H1 (cell line): Measurements from ENCODE around the gene CACNA2D3. TPM values are rescaled to one million over a fixed set of nuclear protein-coding genes. Genes with fewer than 3 reads are reported as not detected.

Experiments
- CTCF ChIA-PET: fragments of 300-600 bp; sonication (Branson Sonifier 250); formaldehyde crosslinking; loops from one replicate; lab custom pipeline; 2021; ENCODE audit not compliant: partially characterized antibody; lab: Charles Lee
- POLR2A ChIA-PET: fragments of 300-600 bp; sonication (Branson Sonifier 250); formaldehyde crosslinking; loops from one replicate; lab custom pipeline; 2021; ENCODE audit warnings: inconsistent platforms; ENCODE audit not compliant: partially characterized antibody; lab: Charles Lee
- DNase-seq, 2 experiments: peaks; one replicate each; pipeline versions ENCODE4 v3.0.0 to v3.0.0-alpha.2; 2010 to 2022; ENCODE audit warnings: low spot score in 2 of 2, low read depth in 1 of 2, mixed read lengths in 1 of 2
- FAIRE-seq: peaks from 2 replicates; lab custom pipeline; 2011; peaks lifted over from hg19 to GRCh38; lab: Jason Lieb, UNC
- H2AFZ ChIP-seq: 2 replicates; pipeline ENCODE4 v1.8.1; 2012; ENCODE audit warnings: low read length, inconsistent platforms
- H2AK5ac ChIP-seq: 2 replicates; pipeline ENCODE4 v1.6.1; 2013; ENCODE audit warnings: low read depth, low read length
- H2BK120ac ChIP-seq: replicated peaks from 2 replicates; pipeline ENCODE3; 2013; ENCODE audit warnings: low read depth, low read length, inconsistent platforms
- H2BK12ac ChIP-seq: 2 replicates; pipeline ENCODE4 v1.6.1; 2013; ENCODE audit warnings: low read depth, low read length
- H2BK15ac ChIP-seq: 2 replicates; pipeline ENCODE4 v1.6.1; 2013; ENCODE audit warnings: low read length
- H2BK20ac ChIP-seq: 2 replicates; pipeline ENCODE4 v1.6.1; 2013; ENCODE audit warnings: low read length
- H2BK5ac ChIP-seq: 2 replicates; pipeline ENCODE4 v1.6.1; 2013; ENCODE audit warnings: low read depth, low read length
- H3K14ac ChIP-seq: 2 replicates; pipeline ENCODE4 v1.6.1; 2013; ENCODE audit warnings: inconsistent platforms; ENCODE audit not compliant: insufficient read length
- H3K18ac ChIP-seq: 2 replicates; pipeline ENCODE4 v1.6.1; 2013; ENCODE audit warnings: low read length; ENCODE audit errors: extremely low read depth
- H3K23ac ChIP-seq: 2 replicates; pipeline ENCODE4 v1.6.1; 2013; ENCODE audit warnings: inconsistent platforms; ENCODE audit not compliant: insufficient read length
- H3K23me2 ChIP-seq: 2 replicates; pipeline ENCODE4 v1.6.1; 2013; ENCODE audit warnings: low read depth, low read length
- H3K27ac ChIP-seq: 2 replicates; pipeline ENCODE4 v1.6.1; 2011; ENCODE audit warnings: low read depth, low read length, inconsistent platforms
- H3K27me3 ChIP-seq, 4 experiments: replicated peaks in 1 of 4; 1 replicate in 1 of 4; 2 replicates in 3 of 4; pipeline versions ENCODE4 v1.6.1 to v1.8.1; 2011 to 2013; ENCODE audit warnings: low read length in 3 of 4, mild to moderate bottlenecking in 3 of 4, inconsistent platforms in 2 of 4, mixed read lengths in 2 of 4, moderate library complexity in 1 of 4; ENCODE audit not compliant: control insufficient read depth in 3 of 4, insufficient read depth in 3 of 4; ENCODE audit errors: extremely low read depth in 1 of 4
- H3K36me3 ChIP-seq, 4 experiments: 2 replicates each; pipeline versions ENCODE4 v1.6.1 to v1.8.1; 2011 to 2013; ENCODE audit warnings: mild to moderate bottlenecking in 4 of 4, low read length in 3 of 4, moderate library complexity in 2 of 4, control low read depth in 1 of 4, inconsistent platforms in 1 of 4; ENCODE audit not compliant: insufficient read depth in 4 of 4, control insufficient read depth in 2 of 4
- H3K4ac ChIP-seq: replicated peaks from 2 replicates; pipeline ENCODE3; 2013; ENCODE audit warnings: low read length, low read depth, mixed read lengths, inconsistent platforms; ENCODE audit not compliant: insufficient read length
- H3K4me1 ChIP-seq, 4 experiments: replicated peaks in 1 of 4; 1 replicate in 1 of 4; 2 replicates in 3 of 4; pipeline versions ENCODE4 v1.6.1 to v1.8.1; 2011 to 2013; ENCODE audit warnings: low read length in 3 of 4, inconsistent platforms in 2 of 4, mixed read lengths in 1 of 4; ENCODE audit not compliant: insufficient read depth in 4 of 4, control insufficient read depth in 3 of 4
- H3K4me2 ChIP-seq, 2 experiments: 2 replicates each; pipeline versions ENCODE4 v1.6.1 to v1.8.1; 2011 to 2013; ENCODE audit warnings: low read depth in 2 of 2, low read length in 2 of 2, control low read depth in 1 of 2, inconsistent platforms in 1 of 2, mild to moderate bottlenecking in 1 of 2; ENCODE audit not compliant: insufficient read depth in 1 of 2
- H3K4me3 ChIP-seq, 4 experiments: fragments of 200-600, 300-600 bp in 1 of 4; sonication (generic), shearing (Covaris generic), sonication (Bioruptor Twin) in 1 of 4; 2 replicates each; pipeline versions ENCODE4 v1.5.1 to v1.8.1; 2011 to 2016; ENCODE audit warnings: low read length in 4 of 4, low read depth in 3 of 4, control low read depth in 2 of 4, inconsistent platforms in 2 of 4, mild to moderate bottlenecking in 2 of 4, mixed read lengths in 1 of 4, moderate library complexity in 1 of 4; ENCODE audit not compliant: insufficient read depth in 2 of 4; ENCODE audit errors: extremely low read depth in 1 of 4
- H3K56ac ChIP-seq: replicated peaks from 2 replicates; pipeline ENCODE3; 2013; ENCODE audit warnings: low read depth, mild to moderate bottlenecking, mixed read lengths, low read length, inconsistent platforms; ENCODE audit not compliant: insufficient read length
- H3K79me1 ChIP-seq: 2 replicates; pipeline ENCODE4 v1.6.1; 2013; ENCODE audit warnings: low read depth, low read length, control low read depth
- H3K79me2 ChIP-seq, 2 experiments: 2 replicates each; pipeline versions ENCODE4 v1.6.1 to v1.8.1; 2012 to 2013; ENCODE audit warnings: low read length in 2 of 2, mild to moderate bottlenecking in 2 of 2, inconsistent platforms in 1 of 2; ENCODE audit not compliant: insufficient read depth in 2 of 2, control insufficient read depth in 1 of 2
- H3K9ac ChIP-seq, 4 experiments: replicated peaks in 1 of 4; 1 replicate in 1 of 4; 2 replicates in 3 of 4; pipeline versions ENCODE4 v1.6.1 to v1.8.1; 2011 to 2013; ENCODE audit warnings: low read depth in 3 of 4, low read length in 3 of 4, control low read depth in 2 of 4, mild to moderate bottlenecking in 2 of 4, moderate library complexity in 2 of 4, inconsistent platforms in 1 of 4; ENCODE audit errors: extremely low read depth in 1 of 4
- H3K9me3 ChIP-seq, 2 experiments: 2 replicates each; pipeline versions ENCODE4 v1.6.1 to v1.8.1; 2012 to 2013; ENCODE audit warnings: mild to moderate bottlenecking in 2 of 2, moderate library complexity in 2 of 2, control low read depth in 1 of 2, inconsistent platforms in 1 of 2, low read depth in 1 of 2, low read length in 1 of 2, mixed read lengths in 1 of 2; ENCODE audit not compliant: insufficient read depth in 2 of 2
- H4K20me1 ChIP-seq, 2 experiments: replicated peaks in 1 of 2; 2 replicates each; pipeline versions ENCODE3 to v1.8.1; 2011 to 2013; ENCODE audit warnings: inconsistent platforms in 2 of 2, low read length in 2 of 2, mild to moderate bottlenecking in 1 of 2; ENCODE audit not compliant: insufficient read depth in 2 of 2, control insufficient read depth in 1 of 2
- H4K5ac ChIP-seq: 2 replicates; pipeline ENCODE4 v1.6.1; 2013; ENCODE audit warnings: low read length, low read depth, mixed read lengths, inconsistent platforms; ENCODE audit not compliant: insufficient read length
- H4K8ac ChIP-seq: 2 replicates; pipeline ENCODE4 v1.8.0; 2013; ENCODE audit warnings: mild to moderate bottlenecking, moderate library complexity, low read length, inconsistent platforms; ENCODE audit not compliant: insufficient read depth; ENCODE audit errors: extremely low read depth
- H4K91ac ChIP-seq: replicated peaks from 2 replicates; pipeline ENCODE3; 2013; ENCODE audit warnings: low read length, mixed read lengths, inconsistent platforms; ENCODE audit not compliant: insufficient read length
- CBX5 ChIP-seq: fragments of 300-800, 300-1000 bp; sonication (generic); IDR thresholded peaks from 2 replicates; pipeline ENCODE4 v1.7.1; 2016; ENCODE audit warnings: antibody characterized with exemption, low read length, low read depth
- CEBPB ChIP-seq: IDR thresholded peaks from 2 replicates; pipeline ENCODE4 v1.6.1; 2012; ENCODE audit warnings: low read depth, low read length
- CTBP2 ChIP-seq: IDR thresholded peaks from 2 replicates; pipeline ENCODE4 v1.7.0; 2011; ENCODE audit warnings: borderline replicate concordance, mild to moderate bottlenecking, moderate library complexity, mixed read lengths, low read length; ENCODE audit not compliant: insufficient read depth, insufficient read length
- KDM5A ChIP-seq: fragments of 200-600 bp; IDR thresholded peaks from 2 replicates; pipeline ENCODE4 v1.7.1; 2012; ENCODE audit warnings: mild to moderate bottlenecking, low read length, inconsistent platforms, mixed read lengths
- MAFK ChIP-seq: IDR thresholded peaks from 2 replicates; pipeline ENCODE4 v1.6.1; 2012; ENCODE audit warnings: low read depth, mild to moderate bottlenecking, improper control_type of control experiment, low read length
- RAD21 ChIP-seq, 2 experiments: IDR thresholded peaks in 1 of 2; conservative IDR thresholded peaks in 1 of 2; 2 replicates each; pipeline ENCODE4 v1.6.1; 2011; ENCODE audit warnings: low read depth in 2 of 2, low read length in 2 of 2, improper control_type of control experiment in 1 of 2, inconsistent platforms in 1 of 2, mild to moderate bottlenecking in 1 of 2, moderate library complexity in 1 of 2
- RBBP5 ChIP-seq: IDR thresholded peaks from 2 replicates; pipeline ENCODE4 v1.7.1; 2012; ENCODE audit warnings: low read depth, mild to moderate bottlenecking, inconsistent platforms, low read length, moderate library complexity, borderline replicate concordance
- TAF1 ChIP-seq: IDR thresholded peaks from 2 replicates; pipeline ENCODE4 v1.6.1; 2011; ENCODE audit warnings: mild to moderate bottlenecking, low read depth, low read length
- TAF7 ChIP-seq: optimal IDR thresholded peaks from 2 replicates; pipeline ENCODE3; 2011; ENCODE audit warnings: low read depth, mild to moderate bottlenecking, inconsistent platforms, low read length, moderate library complexity, borderline replicate concordance
- WGBS, 2 experiments: shearing (Covaris generic) in 1 of 2; methylation state at CpG; one replicate each; pipeline versions ENCODE4 v1.1.6 to v1.1.7; 2013 to 2015; ENCODE audit warnings: low lambda C conversion rate in 2 of 2, mixed read lengths in 2 of 2, inconsistent platforms in 1 of 2, low coverage in 1 of 2, missing lambda C conversion rate in 1 of 2; ENCODE audit not compliant: insufficient replicate concordance in 2 of 2, insufficient coverage in 1 of 2, insufficient read length in 1 of 2; ENCODE audit errors: extremely low coverage in 1 of 2, missing lambda C conversion rate in 1 of 2; 5-methylcytosine and 5-hydroxymethylcytosine counted together
- polyA plus RNA-seq, 7 experiments: library from polyadenylated mRNA; depleted of rRNA in 3 of 7; stranded (reverse) in 5 of 7; unstranded in 2 of 7; fragments of >200 nt in 5 of 7; fragments of 200-250 nt in 2 of 7; gene quantifications; 1 replicate in 5 of 7; 2 replicates in 1 of 7; 4 replicates in 1 of 7; pipeline versions ENCODE4 v1.2.1 to v1.2.3, GENCODE V29; 2011 to 2013; ENCODE audit warnings: missing spikeins in 2 of 7, mixed read lengths in 2 of 7
- total RNA-seq: library from RNA; stranded (reverse); fragmentation: NEBNext Ultra II Directional; extraction: Animal tissue kit (Norgen Biotek cat#: 25700); gene quantifications from 2 replicates; pipeline ENCODE4 v1.2.1, GENCODE V29; 2021

The CACNA2D3 gene
- total and polyA plus RNA-seq, 2 of the 8 experiments (the other 6 are each of a cell fraction or from before 2014, with no cell fraction given): 1.5 to 1.8 TPM

GRCh38 chr3:54514416-54514815 is 392.1 kb downstream of the CACNA2D3 start:
- Histone ChIP-seq H3K4me1 (no peaks in the 10 kb centered on the region), H2AFZ (no peak overlapping the region), H2BK120ac (no peak overlapping the region), H3K9me3 (no peaks in the 10 kb centered on the region), H3K27me3 (no peaks in the 10 kb centered on the region), H4K5ac (no peak overlapping the region), H2BK15ac (no peak overlapping the region), H4K91ac (no peak overlapping the region), H3K4ac (no peak overlapping the region), H4K8ac (peak overlapping the region; percentile 17; the same call in 1 of the 2 replicates), H4K20me1 (no peaks in the 10 kb centered on the region), H3K79me1 (no peaks in the 10 kb centered on the region), H2BK5ac (no peak overlapping the region), H3K23ac (no peak overlapping the region), H3K9ac (no peak overlapping the region), H3K27ac (no peak overlapping the region), H3K4me2 (no peak overlapping the region), H2BK12ac (no peak overlapping the region), H3K23me2 (peaks cover 5% of the 10 kb centered on the region; the same call in 1 of the 2 replicates), H2BK20ac (no peak overlapping the region), H3K18ac (no peak overlapping the region), H3K79me2 (no peaks in the 10 kb centered on the region), H3K4me3 (no peak overlapping the region), H2AK5ac (no peak overlapping the region), H3K14ac (no peak overlapping the region), H3K56ac (no peak overlapping the region), H3K36me3 (no peaks in the 10 kb centered on the region)
- no peak for FAIRE-seq
- ChIA-PET CTCF (interaction anchor here (1.4 kb wide), 1 partner anchor 21 kb away, joined by 3 read pairs; no protein-coding TSS in a partner anchor), POLR2A (interaction anchor here (1.3 kb wide), 1 partner anchor 24 kb away, joined by 3 read pairs; no protein-coding TSS in a partner anchor)
- peak in 1 of 2 experiments; percentile 6 for DNase-seq
- TF ChIP-seq CTBP2 (no peak), RBBP5 (no peak), RAD21 (IDR thresholded peaks at IDR 0.05 in 1 of 2, conservative IDR thresholded peaks at IDR 0.05 in 1 of 2; ENCODE audit: low read depth in 2 of 2, low read length in 2 of 2) (no peak), CEBPB (no peak), TAF7 (no peak), MAFK (no peak), TAF1 (no peak), KDM5A (no peak), CBX5 (no peak)
- 85% methylated on average over 6 of the region's 6 CpGs; no CpG with 5 or more reads in 1 of the 2 experiments for WGBS, 2 experiments
